ENCODE results near the gene CALY. TPM values are rescaled to one million over a fixed set of nuclear protein-coding genes. Genes with fewer than 3 reads are reported as not detected.
A peak's percentile ranks its signal among the peaks of the same experiment; 100 is the strongest.

CALY gene
- total RNA-seq, 3 donors from 2014 or later (not counting 1 experiment from before 2014, with no cell fraction given) = not detected

GRCh38 chr10:133318494-133319127 is 18.1 kb downstream of the CALY start:
- peaks cover 7 to 18% of the 10 kb centered on the region in 2 donors for H3K4me1 Mint-ChIP-seq
- Histone ChIP-seq H3K36me3 (ENCODE audit: control insufficient read depth, insufficient read depth, low read length) (no peaks in the 10 kb centered on the region), H3K27ac (ENCODE audit: low read length) (no peak overlapping the region), H3K4me1 (ENCODE audit: control insufficient read depth, insufficient read depth, low read length) (peaks cover 14% of the 10 kb centered on the region), H3K9me3 (ENCODE audit: control insufficient read depth, insufficient read depth, low read length) (peaks cover 3% of the 10 kb centered on the region), H3K4me3 (ENCODE audit: low read length) (peak overlapping the region; percentile 23), H3K27me3 (ENCODE audit: control insufficient read depth, insufficient read depth, low read length) (no peaks in the 10 kb centered on the region)
- no peaks in the 10 kb centered on the region for H3K9me3 Mint-ChIP-seq
- 9% methylated on average over 50 of the region's 51 CpGs for WGBS (ENCODE audit: insufficient coverage)
- peaks cover 0 to 13% of the 10 kb centered on the region in 2 donors for H3K27me3 Mint-ChIP-seq (ENCODE audit: low read depth in 2 of 2)
- peak; percentile 85 for TF ChIP-seq CTCF (IDR thresholded peaks at IDR 0.05)
- H3K4me3 Mint-ChIP-seq = peak overlapping the region; percentile 63
- intact Hi-C loops (cut with micrococcal nuclease) = no loop called here
- DNase-seq (peak; percentile 70 to 83), ATAC-seq (peak; percentile 92 to 97 (median 97))
- peak overlapping the region in 1 of 2 donors; percentile 55 for H3K27ac Mint-ChIP-seq
- no peaks in the 10 kb centered on the region for H3K36me3 Mint-ChIP-seq

- DNase-seq (no peak), ATAC-seq (no peak)
- Histone ChIP-seq H3K27me3 (ENCODE audit: control insufficient read depth, insufficient read depth, low read length) (no peaks in the 10 kb centered on the region), H3K4me3 (ENCODE audit: low read length) (no peak overlapping the region), H3K4me1 (ENCODE audit: control insufficient read depth, insufficient read depth, low read length) (peaks cover 14% of the 10 kb centered on the region), H3K9me3 (ENCODE audit: control insufficient read depth, insufficient read depth, low read length) (peaks cover 3% of the 10 kb centered on the region), H3K36me3 (ENCODE audit: control insufficient read depth, insufficient read depth, low read length) (peaks cover 11% of the 10 kb centered on the region), H3K27ac (ENCODE audit: low read length) (no peak overlapping the region)
- H3K36me3 Mint-ChIP-seq = no peaks in the 10 kb centered on the region
- no peak overlapping the region for H3K27ac Mint-ChIP-seq
- no peak overlapping the region for H3K4me3 Mint-ChIP-seq
- 100% methylated on average over 1 of the region's 7 CpGs for WGBS (ENCODE audit: insufficient coverage)
- intact Hi-C loops (cut with micrococcal nuclease) = no loop called here
- peaks cover 0 to 11% of the 10 kb centered on the region in 2 donors for H3K27me3 Mint-ChIP-seq (ENCODE audit: low read depth in 2 of 2)
- no peaks in the 10 kb centered on the region for H3K9me3 Mint-ChIP-seq
- no peak for TF ChIP-seq CTCF (IDR thresholded peaks at IDR 0.05)
- H3K4me1 Mint-ChIP-seq = peaks cover 7 to 18% of the 10 kb centered on the region in 2 donors
Observed at GRCh38 chr10:133316732-133317131, 20.0 kb downstream of the CALY start.

GRCh38 chr10:133316266-133316665 is 20.4 kb downstream of the CALY start:
- no peaks in the 10 kb centered on the region for H3K27me3 ChIP-seq (ENCODE audit: control insufficient read depth, insufficient read depth, low read length)
- H3K4me3 ChIP-seq (ENCODE audit: low read length) = no peak overlapping the region
- no peak for TF ChIP-seq CTCF (IDR thresholded peaks at IDR 0.05)
- intact Hi-C loops (cut with micrococcal nuclease) = no loop called here
- DNase-seq = no peak
- Mint-ChIP-seq H3K4me1 (peaks cover 7 to 18% of the 10 kb centered on the region in 2 donors), H3K4me3 (no peak overlapping the region), H3K27me3 (ENCODE audit: low read depth in 2 of 2) (peaks cover 0 to 11% of the 10 kb centered on the region in 2 donors), H3K9me3 (no peaks in the 10 kb centered on the region), H3K36me3 (no peaks in the 10 kb centered on the region), H3K27ac (no peak overlapping the region)
- peaks cover 14% of the 10 kb centered on the region for H3K36me3 ChIP-seq (ENCODE audit: control insufficient read depth, insufficient read depth, low read length)
- 81% methylated on average over 4 of the region's 9 CpGs for WGBS (ENCODE audit: insufficient coverage)
- H3K27ac ChIP-seq (ENCODE audit: low read length) = no peak overlapping the region
- peaks cover 3% of the 10 kb centered on the region for H3K9me3 ChIP-seq (ENCODE audit: control insufficient read depth, insufficient read depth, low read length)
- peaks cover 14% of the 10 kb centered on the region for H3K4me1 ChIP-seq (ENCODE audit: control insufficient read depth, insufficient read depth, low read length)
- ATAC-seq = no peak

GRCh38 chr10:133315847-133316246 is 20.8 kb downstream of the CALY start:
- H3K27me3 Mint-ChIP-seq (ENCODE audit: low read depth in 2 of 2) = peaks cover 0 to 11% of the 10 kb centered on the region in 2 donors
- ATAC-seq (no peak), DNase-seq (no peak)
- Histone ChIP-seq H3K9me3 (ENCODE audit: control insufficient read depth, insufficient read depth, low read length) (peaks cover 2% of the 10 kb centered on the region), H3K4me1 (ENCODE audit: control insufficient read depth, insufficient read depth, low read length) (peaks cover 14% of the 10 kb centered on the region), H3K36me3 (ENCODE audit: control insufficient read depth, insufficient read depth, low read length) (peaks cover 17% of the 10 kb centered on the region), H3K27ac (ENCODE audit: low read length) (no peak overlapping the region), H3K4me3 (ENCODE audit: low read length) (no peak overlapping the region), H3K27me3 (ENCODE audit: control insufficient read depth, insufficient read depth, low read length) (no peaks in the 10 kb centered on the region)
- intact Hi-C loops (cut with micrococcal nuclease) = no loop called here
- no peak overlapping the region for H3K4me3 Mint-ChIP-seq
- TF ChIP-seq CTCF (IDR thresholded peaks at IDR 0.05) = no peak
- no peaks in the 10 kb centered on the region for H3K9me3 Mint-ChIP-seq
- no peaks in the 10 kb centered on the region for H3K36me3 Mint-ChIP-seq
- 76% methylated on average over 5 of the region's 5 CpGs for WGBS (ENCODE audit: insufficient coverage)
- H3K4me1 Mint-ChIP-seq = peaks cover 7 to 18% of the 10 kb centered on the region in 2 donors
- no peak overlapping the region for H3K27ac Mint-ChIP-seq
